HG03521 (cell line): ENCODE data around the gene MARCO.
"Not testable (repeated sequence)": the region's sequence is repeated elsewhere in the genome, so short reads cannot be mapped to it uniquely, and the experiment has no call there.

Source experiments
- ATAC-seq: cut with Tn5 transposase; IDR thresholded peaks from one replicate; pipeline ENCODE4 v1.9.1; 2021; ENCODE audit warnings: mild to moderate bottlenecking, moderate library complexity; ENCODE audit not compliant: unreplicated experiment

MARCO gene

GRCh38 chr2:119003856-119004255 lies 61.9 kb downstream of the MARCO start:
- ATAC-seq, result not testable (repeated sequence)

DNA sequence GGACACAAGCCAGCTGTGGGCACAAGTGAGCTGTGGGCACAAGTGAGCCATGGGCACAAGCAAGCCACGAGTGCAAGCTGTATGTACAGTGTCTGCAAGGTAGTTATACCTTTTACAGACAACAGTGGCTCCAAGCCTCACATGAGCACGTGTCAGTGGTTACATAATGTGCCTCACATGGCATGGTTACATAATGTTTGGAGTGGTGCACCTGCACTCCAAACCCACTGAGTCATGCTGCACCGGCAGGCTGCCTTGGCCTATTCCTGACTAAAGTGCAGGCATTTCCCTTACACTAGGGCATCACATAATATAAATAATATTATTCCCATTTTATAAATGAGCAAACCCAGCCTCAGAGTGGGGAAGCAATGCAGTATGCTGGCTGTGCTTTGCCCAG lies 62.6 kb downstream of the MARCO start:
- ATAC-seq, result no peak

DNA sequence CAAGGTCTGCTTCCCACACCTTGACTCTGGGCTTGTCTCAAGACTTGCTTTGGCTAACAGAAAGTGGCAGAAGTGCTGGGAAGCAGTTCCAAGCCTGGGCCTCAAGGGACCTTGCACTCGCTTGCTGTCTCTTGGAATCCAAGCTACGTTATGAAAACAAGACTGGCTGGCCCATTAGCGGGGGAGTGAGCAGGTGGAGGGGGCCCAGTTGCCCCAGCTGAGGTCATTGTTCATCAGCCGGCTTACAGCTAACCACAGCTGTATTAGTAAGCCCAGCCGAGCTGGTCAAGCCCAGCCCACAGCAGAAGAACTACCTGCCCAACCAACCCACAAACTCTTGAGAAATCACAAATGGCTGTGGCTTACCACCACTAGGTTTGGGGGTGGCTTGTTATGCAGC lies 63.1 kb downstream of the MARCO start:
- ATAC-seq, result no peak

DNA sequence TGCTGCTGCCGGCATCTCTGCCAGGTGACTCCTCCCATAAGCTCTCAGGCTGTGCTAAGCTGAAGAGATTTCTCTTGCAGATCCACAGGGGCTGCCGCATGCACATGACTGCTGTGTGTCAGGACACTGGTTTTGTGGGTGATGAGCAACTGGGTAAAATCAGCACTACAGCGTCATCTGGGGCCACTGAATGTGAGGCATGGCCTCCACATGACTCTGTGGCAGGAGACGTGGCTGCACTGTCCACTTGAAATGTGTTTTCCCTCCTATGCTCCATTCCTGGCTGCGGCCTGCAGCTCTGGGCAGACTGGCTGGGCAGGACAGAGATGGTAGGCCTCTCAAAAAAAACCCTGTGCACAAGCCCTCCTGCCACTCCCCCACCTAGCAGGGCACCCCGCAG lies 63.6 kb downstream of the MARCO start:
- no peak for ATAC-seq

DNA sequence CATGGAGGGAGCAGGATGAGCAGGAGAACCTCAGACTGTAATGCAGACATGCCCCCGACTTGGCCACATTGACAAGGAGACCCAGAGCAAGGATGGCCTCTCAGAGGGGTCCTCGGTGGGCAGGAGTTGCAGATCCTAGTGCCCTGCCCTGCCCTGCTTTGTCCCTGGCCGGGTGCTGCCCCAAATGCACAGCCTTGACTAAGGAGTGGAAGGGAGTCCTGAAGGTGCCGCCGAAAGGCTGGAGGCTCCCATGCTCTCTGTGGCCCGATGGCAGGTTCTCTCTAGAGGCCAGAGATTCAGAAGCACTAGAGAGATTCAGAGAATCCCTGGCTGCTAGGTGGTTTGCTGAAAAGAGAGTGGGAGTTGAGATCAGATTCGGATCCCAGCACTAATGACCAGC lies 64.4 kb downstream of the MARCO start:
- no peak for ATAC-seq

DNA sequence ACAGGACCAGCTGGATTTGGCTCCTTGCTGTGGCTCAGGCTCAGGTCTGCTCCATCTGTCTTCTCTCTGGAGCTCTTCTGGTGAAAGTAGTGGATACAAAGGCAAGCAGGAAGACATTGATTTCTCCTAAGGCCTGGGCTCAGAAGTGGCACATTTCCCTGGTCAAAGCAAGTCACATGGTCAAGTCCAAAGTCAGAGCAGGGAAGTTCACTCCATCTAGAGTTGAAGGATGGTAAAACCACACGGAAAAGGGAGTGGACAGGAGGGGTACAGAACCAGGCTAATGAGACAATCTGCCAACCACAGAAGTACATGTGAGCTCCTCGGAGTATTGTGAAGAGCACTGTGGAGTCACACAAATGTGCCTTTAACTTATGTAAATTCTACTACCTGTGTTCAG lies 66.1 kb downstream of the MARCO start:
- ATAC-seq, result no peak

- no peak for ATAC-seq
Measured at GRCh38 chr2:119009110-119009509, 67.1 kb downstream of the MARCO start.

DNA sequence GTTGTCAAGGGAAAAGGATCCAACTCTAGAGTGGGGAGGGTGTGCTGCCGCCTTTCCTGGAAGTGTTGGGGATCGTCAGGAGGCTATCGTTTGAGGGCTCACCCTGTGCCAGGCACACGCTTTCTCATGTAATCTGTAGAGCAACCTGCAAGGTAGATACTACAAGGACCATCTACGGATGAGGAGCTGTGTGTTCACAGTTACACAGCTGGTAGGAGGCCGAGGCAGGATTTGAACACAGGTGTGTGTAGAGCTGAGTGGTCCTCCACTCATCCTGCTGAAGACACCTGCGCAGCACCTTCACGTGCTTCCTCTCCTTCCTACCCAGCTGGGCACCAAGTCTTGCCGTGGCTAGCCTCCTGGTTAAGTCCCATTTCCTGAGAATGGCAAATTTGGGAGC lies 68.3 kb downstream of the MARCO start:
- no peak for ATAC-seq

GRCh38 chr2:119011162-119011909 lies 69.3 kb downstream of the MARCO start:
- ATAC-seq, result no peak

GRCh38 chr2:119011910-119012209 lies 69.9 kb downstream of the MARCO start:
- no peak for ATAC-seq

DNA sequence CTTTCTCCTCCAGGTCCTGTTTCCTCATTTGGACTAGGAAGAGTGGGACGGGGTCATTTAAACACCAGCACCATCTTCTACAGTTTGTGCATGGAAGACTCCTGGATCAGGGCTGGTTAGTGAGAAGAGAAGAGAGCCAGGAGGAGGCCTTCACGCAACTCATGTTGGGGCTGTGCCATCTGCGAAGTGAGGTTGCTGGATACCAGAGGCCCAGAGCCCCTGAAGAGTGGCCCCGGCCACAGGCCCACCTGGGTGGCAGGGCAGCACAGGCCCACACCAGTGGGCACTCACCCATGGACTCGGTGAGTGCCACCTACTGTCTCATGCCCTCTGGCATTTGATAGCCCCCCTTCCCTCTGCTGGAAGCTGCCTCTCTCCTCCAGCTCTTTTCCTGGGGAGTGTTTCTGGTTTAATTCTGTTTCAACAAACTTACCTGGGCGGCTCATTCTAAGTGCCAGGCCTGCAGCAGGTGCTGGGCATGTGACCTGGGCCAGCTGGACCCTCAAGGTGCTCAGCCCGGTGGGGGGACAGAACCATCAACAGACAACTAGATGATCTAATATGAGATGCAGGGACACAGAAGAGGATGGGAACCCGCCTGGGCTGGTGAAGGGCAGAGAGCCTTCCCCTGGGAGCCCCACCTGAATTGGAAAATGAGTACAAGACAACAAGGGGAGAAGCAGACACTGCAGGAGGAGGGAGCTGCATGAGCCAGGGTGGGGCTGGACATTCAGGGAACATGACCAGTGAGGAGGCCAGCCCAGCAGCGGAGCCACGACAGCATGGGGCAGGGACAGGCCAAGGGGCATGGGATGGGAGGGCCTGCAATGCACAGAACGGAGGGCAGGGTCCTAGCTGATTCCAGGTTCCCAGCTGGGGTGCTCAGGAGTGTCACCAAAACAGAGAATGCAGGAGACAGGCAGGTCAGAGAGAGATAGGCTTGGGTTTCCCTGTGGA lies 70.6 kb downstream of the MARCO start:
- no peak for ATAC-seq

DNA sequence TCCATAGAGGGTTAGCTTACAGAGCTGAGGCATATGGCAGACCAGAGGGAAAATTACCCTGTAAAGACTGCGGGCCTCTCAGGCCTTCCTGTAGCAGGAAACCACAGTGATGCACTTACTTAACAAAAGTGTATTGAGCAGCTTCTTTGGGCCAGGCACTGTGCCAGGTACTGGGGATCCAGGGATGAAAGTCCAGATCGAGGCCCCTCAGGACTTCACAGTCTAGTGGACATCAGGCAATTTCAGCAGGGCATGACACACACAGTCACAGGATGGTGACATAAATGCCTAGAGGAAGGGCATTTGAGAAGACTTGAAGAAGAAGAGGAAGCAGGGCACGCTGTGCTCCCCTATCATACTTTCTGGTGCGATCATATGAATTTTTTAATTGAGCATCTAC lies 71.7 kb downstream of the MARCO start:
- ATAC-seq, result no peak

DNA sequence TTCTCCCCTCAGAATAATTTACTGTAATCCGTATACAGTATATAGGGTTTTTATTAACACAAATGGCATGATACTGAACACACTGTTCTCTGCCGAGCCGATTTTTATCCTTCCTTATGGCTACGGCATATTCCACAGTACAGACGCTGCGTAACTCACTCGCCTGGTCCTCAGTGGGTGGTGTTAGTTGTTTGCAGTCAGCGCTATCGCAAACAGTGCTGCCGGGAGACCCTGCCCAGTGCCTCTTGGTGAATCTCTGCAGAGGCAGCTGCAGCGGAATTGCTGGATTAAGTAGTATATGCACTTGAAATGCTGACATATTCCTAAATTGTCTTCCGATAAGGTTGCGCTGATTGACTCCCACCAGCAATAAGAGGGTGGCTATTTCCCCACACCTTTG lies 73.9 kb downstream of the MARCO start:
- ATAC-seq, result no peak

DNA sequence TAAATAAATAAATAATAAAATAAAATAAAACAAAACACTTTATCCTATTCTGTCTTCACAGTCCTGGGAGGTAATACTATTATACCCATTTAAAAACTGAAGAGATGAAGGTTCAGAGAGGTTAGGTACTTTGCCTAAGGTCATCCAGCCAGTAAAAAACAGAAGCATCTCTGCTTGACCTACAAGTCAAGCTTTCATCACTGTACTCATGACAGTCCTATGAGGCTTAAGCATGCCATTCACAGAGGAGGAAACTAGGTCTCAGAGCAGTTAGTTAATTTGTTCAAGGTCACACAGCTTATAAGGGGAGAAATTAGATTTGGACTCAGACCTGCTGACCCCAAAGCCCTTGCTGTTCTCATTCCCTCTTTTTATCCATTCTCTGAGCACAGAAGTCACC lies 77.5 kb downstream of the MARCO start:
- ATAC-seq, result no peak

DNA sequence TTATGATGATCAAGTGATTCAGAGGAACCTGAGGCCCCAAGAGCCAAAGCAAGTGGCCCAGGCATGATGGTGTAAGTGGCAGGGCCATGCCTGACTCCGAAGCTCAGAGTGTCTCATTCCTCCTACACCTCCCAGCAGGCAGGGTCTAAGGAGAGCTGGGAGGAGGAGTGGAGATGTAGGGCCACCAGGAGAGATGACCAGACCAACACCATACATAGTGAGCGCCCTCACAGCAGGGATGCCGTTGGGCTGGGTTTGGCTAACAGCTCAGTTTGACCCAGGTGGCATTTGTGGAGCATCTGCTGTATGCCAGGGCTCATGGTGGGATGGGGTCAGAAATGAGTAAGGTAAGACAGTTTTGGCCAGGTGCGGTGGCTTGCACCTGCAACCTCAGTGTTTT lies 80.7 kb downstream of the MARCO start:
- ATAC-seq, result no peak

DNA sequence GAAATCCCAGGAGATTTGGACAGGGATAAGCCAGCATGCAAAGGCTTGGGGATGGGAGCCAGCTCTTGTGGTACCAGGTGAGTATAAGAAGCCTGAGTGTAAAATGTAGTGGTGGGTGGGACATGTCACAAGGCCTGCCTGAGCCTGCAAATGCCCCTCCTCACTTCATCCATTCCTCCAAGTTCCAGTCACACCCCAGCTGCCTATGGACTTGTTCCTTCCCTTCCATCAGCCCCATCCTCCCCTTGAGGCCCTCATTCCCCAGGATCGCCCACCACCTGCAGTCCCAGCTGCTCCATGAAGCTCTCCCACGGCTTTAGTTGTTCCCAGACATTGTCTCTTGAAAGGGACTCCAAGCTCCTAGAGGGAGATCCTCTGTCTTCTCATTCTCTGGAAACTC lies 81.5 kb downstream of the MARCO start:
- no peak for ATAC-seq

GRCh38 chr2:119024152-119024551 lies 82.2 kb downstream of the MARCO start:
- ATAC-seq, result no peak

GRCh38 chr2:119024568-119024967 lies 82.6 kb downstream of the MARCO start:
- no peak for ATAC-seq

DNA sequence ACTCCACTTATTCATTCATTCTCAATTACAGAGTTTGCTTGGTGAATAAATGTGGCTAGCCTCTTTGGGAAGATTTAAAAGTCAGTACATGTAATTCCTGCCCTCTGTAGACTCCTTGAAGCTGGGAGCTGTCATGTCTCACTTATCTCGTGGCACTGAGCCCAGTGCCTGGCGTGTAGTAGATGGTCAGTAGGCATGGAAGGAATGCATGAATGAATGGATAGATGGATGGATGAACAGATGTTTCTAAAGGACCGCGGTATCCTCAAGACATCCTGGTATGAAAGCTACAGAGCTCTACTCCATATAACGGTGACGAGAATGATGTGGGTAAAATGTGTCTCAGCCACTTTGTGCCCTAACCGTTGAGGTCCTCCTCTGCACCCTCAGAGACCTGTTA lies 83.0 kb downstream of the MARCO start:
- ATAC-seq, result no peak

DNA sequence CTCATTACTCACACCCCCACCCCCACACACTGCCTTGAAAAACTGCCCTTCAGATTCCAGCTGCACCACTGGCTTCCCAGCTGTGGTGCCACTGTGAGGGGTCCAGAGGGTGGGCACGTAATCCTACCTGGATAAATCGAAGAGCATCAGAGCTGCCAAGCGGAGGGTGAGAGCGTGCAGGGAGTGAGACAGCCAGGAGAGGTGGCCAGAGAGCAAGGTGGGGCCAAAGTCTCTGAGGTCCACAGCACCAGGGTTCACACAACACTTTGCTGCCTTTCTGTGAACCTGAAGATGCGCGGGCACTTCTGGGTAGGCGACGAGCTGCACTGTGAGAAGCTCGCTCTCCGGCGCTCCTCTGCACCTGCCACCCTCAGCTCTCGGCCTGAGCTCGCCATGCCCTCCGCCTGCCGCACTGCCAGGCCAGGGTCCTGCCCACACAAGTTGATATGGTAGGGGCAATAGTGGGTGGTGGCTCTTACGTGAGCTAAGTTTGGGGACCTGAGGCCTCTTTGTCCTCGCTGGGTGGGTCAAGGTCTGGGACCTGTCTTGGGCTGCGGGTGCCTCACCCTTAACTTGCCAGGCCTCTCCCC lies 83.9 kb downstream of the MARCO start:
- no peak for ATAC-seq

DNA sequence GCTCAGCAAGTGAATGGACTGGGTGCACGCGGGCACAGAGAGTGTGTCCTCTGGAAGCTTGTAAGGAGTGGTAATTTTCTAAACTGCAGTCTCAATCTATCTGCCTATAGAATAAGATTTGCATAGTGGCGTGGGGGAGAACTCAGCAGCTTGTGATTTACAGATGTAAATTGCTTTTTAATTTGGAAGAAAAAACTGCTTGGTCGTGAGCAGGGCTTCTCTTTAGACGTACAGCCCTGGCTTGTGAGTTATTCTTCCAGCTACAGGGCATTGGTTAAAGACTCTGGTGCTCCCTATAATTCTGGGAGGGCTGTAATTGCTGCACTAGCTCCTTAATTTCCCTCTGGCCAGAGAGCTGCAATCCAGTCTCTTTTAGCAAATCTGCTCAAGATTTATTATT lies 84.9 kb downstream of the MARCO start:
- no peak for ATAC-seq
